Endothelial cell of umbilical vein (primary cell): ENCODE results near the gene DNM2. TPM values are rescaled to one million over a fixed set of nuclear protein-coding genes. Genes with fewer than 3 reads are reported as not detected.

Experiments used
- BruUV-seq: library from RNA; stranded (reverse); fragments of 400-500 nt; replicated peaks from 2 replicates; lab custom pipeline; 2021; lab: Mats Ljungman, UMichigan
- CTCF ChIA-PET: fragments of 300-600, 350-600 bp; sonication (Branson Sonifier 250); formaldehyde crosslinking; loops from one replicate; lab custom pipeline; 2021; ENCODE audit warnings: antibody characterized with exemption, inconsistent platforms; lab: Charles Lee
- POLR2A ChIA-PET: fragments of 300-600, 350-600 bp; sonication (Branson Sonifier 250); formaldehyde crosslinking; loops from one replicate; lab custom pipeline; 2021; ENCODE audit warnings: antibody characterized with exemption, inconsistent platforms; lab: Charles Lee
- DNase-seq: peaks from one replicate; pipeline ENCODE4 v3.0.0-alpha.2; 2011; ENCODE audit warnings: low read depth, low spot score
- FAIRE-seq: peaks from 2 replicates; lab custom pipeline; 2011; peaks lifted over from hg19 to GRCh38; lab: Jason Lieb, UNC
- H2AFZ ChIP-seq: 2 replicates; pipeline ENCODE4 v1.6.0; 2012; ENCODE audit warnings: low read depth, low read length, control low read depth, inconsistent platforms
- H3K27ac ChIP-seq: 2 replicates; pipeline ENCODE4 v1.5.1; 2011; ENCODE audit warnings: low read depth, mild to moderate bottlenecking, control low read depth, low read length, moderate library complexity; ENCODE audit not compliant: insufficient read depth
- H3K27me3 ChIP-seq, 2 experiments: 2 replicates each; pipeline versions ENCODE4 v1.6.0 to v1.6.1; 2011; ENCODE audit warnings: low read length in 2 of 2, mixed read lengths in 1 of 2; ENCODE audit not compliant: control insufficient read depth in 2 of 2, insufficient read depth in 2 of 2
- H3K36me3 ChIP-seq, 2 experiments: 2 replicates in 1 of 2; 3 replicates in 1 of 2; pipeline ENCODE4 v1.5.1; 2011; ENCODE audit warnings: low read length in 2 of 2, mild to moderate bottlenecking in 1 of 2, moderate library complexity in 1 of 2; ENCODE audit not compliant: control insufficient read depth in 2 of 2, insufficient read depth in 2 of 2; ENCODE audit errors: extremely low read depth in 1 of 2
- H3K4me1 ChIP-seq: 3 replicates; pipeline ENCODE4 v1.5.1; 2011; ENCODE audit warnings: mild to moderate bottlenecking, low read length; ENCODE audit not compliant: control insufficient read depth, insufficient read depth; ENCODE audit errors: extremely low read depth
- H3K4me2 ChIP-seq: 2 replicates; pipeline ENCODE4 v1.6.1; 2011; ENCODE audit warnings: low read length, control low read depth, mixed read lengths; ENCODE audit not compliant: insufficient read depth
- H3K4me3 ChIP-seq, 3 experiments: fragments of 200-600 bp in 1 of 3; sonication (generic), shearing (Covaris generic) in 1 of 3; replicated peaks in 1 of 3; 2 replicates each; pipeline ENCODE4 v1.5.1; 2011 to 2016; ENCODE audit warnings: control low read depth in 3 of 3, low read length in 3 of 3, mild to moderate bottlenecking in 2 of 3, inconsistent platforms in 1 of 3, low read depth in 1 of 3, moderate library complexity in 1 of 3; ENCODE audit not compliant: insufficient read depth in 1 of 3
- H3K79me2 ChIP-seq: 2 replicates; pipeline ENCODE4 v1.6.0; 2012; ENCODE audit warnings: low read length, inconsistent platforms; ENCODE audit not compliant: control insufficient read depth, insufficient read depth
- H3K9ac ChIP-seq: replicated peaks from 2 replicates; pipeline ENCODE3; 2011; ENCODE audit warnings: low read length, control low read depth; ENCODE audit not compliant: insufficient read depth; ENCODE audit errors: extremely low read depth
- H3K9me1 ChIP-seq: replicated peaks from 3 replicates; pipeline ENCODE4 v1.6.0; 2011; ENCODE audit warnings: mild to moderate bottlenecking, low read length; ENCODE audit not compliant: control insufficient read depth, insufficient read depth; ENCODE audit errors: extremely low read depth
- H3K9me3 ChIP-seq: replicated peaks from 2 replicates; pipeline ENCODE4 v1.5.1; 2012; ENCODE audit warnings: low read length, inconsistent platforms; ENCODE audit not compliant: control insufficient read depth, insufficient read depth
- H4K20me1 ChIP-seq: replicated peaks from 2 replicates; pipeline ENCODE3; 2011; ENCODE audit warnings: mild to moderate bottlenecking, low read length; ENCODE audit not compliant: control insufficient read depth, insufficient read depth; ENCODE audit errors: extremely low read depth
- CTCF ChIP-seq, 2 donors: IDR thresholded peaks; 1 replicate in 1 of 2; 2 replicates in 1 of 2; pipeline ENCODE4 v1.5.1; 2011; ENCODE audit warnings: low read length in 2 of 2, mild to moderate bottlenecking in 2 of 2, moderate library complexity in 2 of 2, control low read depth in 1 of 2, inconsistent platforms in 1 of 2, low read depth in 1 of 2; ENCODE audit not compliant: insufficient read depth in 1 of 2; ENCODE audit errors: extremely low read depth in 1 of 2
- EZH2 ChIP-seq: IDR thresholded peaks from 2 replicates; pipeline ENCODE4 v1.6.1; 2012; ENCODE audit warnings: borderline replicate concordance, low read depth, mild to moderate bottlenecking, moderate library complexity, low read length, inconsistent platforms; ENCODE audit not compliant: severe bottlenecking
- FOS ChIP-seq: IDR thresholded peaks from 2 replicates; pipeline ENCODE4 v1.6.1; 2011; ENCODE audit warnings: mild to moderate bottlenecking, low read length, moderate library complexity, borderline replicate concordance; ENCODE audit not compliant: insufficient read depth
- GATA2 ChIP-seq: IDR thresholded peaks from 2 replicates; pipeline ENCODE4 v1.7.0; 2011; ENCODE audit warnings: low read depth, mild to moderate bottlenecking, moderate library complexity, mixed read lengths, low read length; ENCODE audit not compliant: insufficient read length, insufficient read depth
- JUN ChIP-seq: IDR thresholded peaks from 2 replicates; pipeline ENCODE4 v1.6.1; 2011; ENCODE audit warnings: borderline replicate concordance, low read depth; ENCODE audit not compliant: insufficient read length, insufficient read depth
- MAX ChIP-seq: IDR thresholded peaks from 2 replicates; pipeline ENCODE4 v1.6.1; 2011; ENCODE audit not compliant: insufficient read depth, insufficient read length
- MYC ChIP-seq: IDR thresholded peaks from one replicate; pipeline ENCODE4 v1.6.1; 2011; ENCODE audit warnings: mild to moderate bottlenecking, low read depth, low read length
- POLR2A ChIP-seq: IDR thresholded peaks from 2 replicates; pipeline ENCODE4 v1.6.1; 2012; ENCODE audit warnings: low read depth, mild to moderate bottlenecking, control low read depth, low read length
- POLR2AphosphoS5 ChIP-seq: IDR thresholded peaks from 2 replicates; pipeline ENCODE4 v1.6.1; 2012; ENCODE audit warnings: low read depth, mild to moderate bottlenecking, control low read depth, low read length, moderate library complexity; ENCODE audit not compliant: insufficient read depth
- dilution Hi-C: fragments of 300-500 bp; cut with MboI; formaldehyde crosslinking; loops from one replicate; pipeline ENCODE4 v1.15.0; 2019; ENCODE audit warnings: low sequenced_read_pairs; ENCODE audit not compliant: extremely low pct_ligation_motif_present
- intact Hi-C: fragments of 100-400 bp; cut with micrococcal nuclease; formaldehyde crosslinking; loops from one replicate; pipeline ENCODE4 v1.10.0; 2022
- polyA plus RNA-seq, 4 experiments: library from polyadenylated mRNA; depleted of rRNA in 3 of 4; stranded (reverse) in 3 of 4; unstranded in 1 of 4; fragments of >200 nt; gene quantifications; 2 replicates each; pipeline versions ENCODE4 v1.2.1 to v1.2.3, GENCODE V29; 2011 to 2012; ENCODE audit warnings: missing spikeins in 1 of 4
- total RNA-seq: library from RNA; stranded (reverse); gene quantifications from 2 replicates; pipeline ENCODE4 v1.2.3, GENCODE V29; 2021

Gene DNM2
- total and polyA plus RNA-seq, 2 donors (not counting 3 experiments of a cell fraction or from before 2014, with no cell fraction given): 81.8 to 175 TPM

- CTCF ChIA-PET: interaction anchor here (0.6 to 1.7 kb wide), 2 partner anchors 11 to 105 kb away, joined by 4 to 5 read pairs; no protein-coding TSS in a partner anchor
- FAIRE-seq: no peak
- dilution Hi-C loops: no loop called here
Measured at GRCh38 chr19:10752913-10753704, 35.2 kb downstream of the DNM2 start.

More at GRCh38 chr19:10752913-10753704, 35.2 kb downstream of the DNM2 start:
- Histone ChIP-seq H3K4me3 (no peak overlapping the region), H2AFZ (no peak overlapping the region), H3K27me3 (no peaks in the 10 kb centered on the region), H3K9ac (no peak overlapping the region), H4K20me1 (no peaks in the 10 kb centered on the region), H3K27ac (no peak overlapping the region), H3K4me2 (no peak overlapping the region), H3K4me1 (peaks cover 27% of the 10 kb centered on the region), H3K9me3 (no peaks in the 10 kb centered on the region), H3K79me2 (peaks cover 80% of the 10 kb centered on the region), H3K9me1 (no peaks in the 10 kb centered on the region), H3K36me3 (no peaks in the 10 kb centered on the region)
- TF ChIP-seq FOS (no peak), EZH2 (no peak), CTCF (IDR thresholded peaks at IDR 0.05; ENCODE audit: extremely low read depth in 1 of 2, insufficient read depth in 1 of 2, low read depth in 1 of 2, low read length in 2 of 2) (no peak), POLR2A (no peak), MAX (no peak), GATA2 (no peak), JUN (no peak), MYC (no peak), POLR2AphosphoS5 (no peak)
- intact Hi-C loops: no loop called here
- BruUV-seq: no TSS peak
- DNase-seq: no peak
- POLR2A ChIA-PET: interaction anchor here (0.6 kb wide), 1 partner anchor 78 kb away, joined by 3 read pairs; no protein-coding TSS in a partner anchor
